Colon (tissue), 2 donors: ENCODE data around the gene IL1RN.
"Not testable (repeated sequence)": the region's sequence is repeated elsewhere in the genome, so short reads cannot be mapped to it uniquely, and the experiment has no call there.

Source experiments
- FAIRE-seq: peaks from 2 replicates; lab custom pipeline; 2012; peaks lifted over from hg19 to GRCh38; lab: Jason Lieb, UNC
- donor health status: control.
- donor health status: control.

IL1RN gene

GRCh38 chr2:113126845-113127645, at the start of gene IL1RN:
Gene IL1RN (plus strand): TSS chr2:113127598. CDS start chr2:113127625, 27 bp downstream.
- FAIRE-seq: no peak

- no peak for FAIRE-seq
Observed at GRCh38 chr2:113077921-113078320, 49.5 kb upstream of the IL1RN start.

GRCh38 chr2:113078350-113078839, 49.0 kb upstream of the IL1RN start:
- no peak for FAIRE-seq

- no peak for FAIRE-seq
Observed at GRCh38 chr2:113079131-113079530, 48.3 kb upstream of the IL1RN start.

- no peak for FAIRE-seq
Observed at GRCh38 chr2:113080134-113080533, 47.3 kb upstream of the IL1RN start.

GRCh38 chr2:113081488-113082210, 45.7 kb upstream of the IL1RN start:
- no peak for FAIRE-seq

GRCh38 chr2:113083296-113083695, 44.1 kb upstream of the IL1RN start:
- FAIRE-seq: no peak

- FAIRE-seq: no peak
Observed at GRCh38 chr2:113084249-113085000, 43.0 kb upstream of the IL1RN start.

GRCh38 chr2:113085542-113085941, 41.9 kb upstream of the IL1RN start:
- no peak for FAIRE-seq

- FAIRE-seq: no peak
Observed at GRCh38 chr2:113088213-113088992, 39.0 kb upstream of the IL1RN start.

- no peak for FAIRE-seq
Observed at GRCh38 chr2:113089916-113090315, 37.5 kb upstream of the IL1RN start.

- FAIRE-seq: no peak
Observed at GRCh38 chr2:113091231-113091896, 36.0 kb upstream of the IL1RN start.

GRCh38 chr2:113092864-113093612, 34.4 kb upstream of the IL1RN start:
- no peak for FAIRE-seq

- FAIRE-seq: no peak
Observed at GRCh38 chr2:113093613-113093977, 33.8 kb upstream of the IL1RN start.

GRCh38 chr2:113096306-113096705, 31.1 kb upstream of the IL1RN start:
- not testable (repeated sequence) for FAIRE-seq

- FAIRE-seq: not testable (repeated sequence)
Observed at GRCh38 chr2:113096842-113097618, 30.4 kb upstream of the IL1RN start.

- no peak for FAIRE-seq
Observed at GRCh38 chr2:113098041-113098440, 29.4 kb upstream of the IL1RN start.

- FAIRE-seq: no peak
Observed at GRCh38 chr2:113098532-113098931, 28.9 kb upstream of the IL1RN start.

GRCh38 chr2:113102133-113102532, 25.3 kb upstream of the IL1RN start:
- no peak for FAIRE-seq

- no peak for FAIRE-seq
Observed at GRCh38 chr2:113103277-113103676, 24.1 kb upstream of the IL1RN start.
